ENCODE results near the gene ZBTB3.
"Not testable (repeated sequence)": the region's sequence is repeated elsewhere in the genome, so short reads cannot be mapped to it uniquely, and the experiment has no call there.

Gene ZBTB3

GRCh38 chr11:62713343-62713742 is 40.6 kb downstream of the ZBTB3 start:
- no peak for DNase-seq

- no peak for DNase-seq
These were observed 41.1 kb downstream of the ZBTB3 start for GRCh38 chr11:62712861-62713260.

GRCh38 chr11:62712276-62712812 is 41.6 kb downstream of the ZBTB3 start:
- DNase-seq: no peak

GRCh38 chr11:62710001-62710345 is 44.0 kb downstream of the ZBTB3 start:
- DNase-seq: no peak

DNA sequence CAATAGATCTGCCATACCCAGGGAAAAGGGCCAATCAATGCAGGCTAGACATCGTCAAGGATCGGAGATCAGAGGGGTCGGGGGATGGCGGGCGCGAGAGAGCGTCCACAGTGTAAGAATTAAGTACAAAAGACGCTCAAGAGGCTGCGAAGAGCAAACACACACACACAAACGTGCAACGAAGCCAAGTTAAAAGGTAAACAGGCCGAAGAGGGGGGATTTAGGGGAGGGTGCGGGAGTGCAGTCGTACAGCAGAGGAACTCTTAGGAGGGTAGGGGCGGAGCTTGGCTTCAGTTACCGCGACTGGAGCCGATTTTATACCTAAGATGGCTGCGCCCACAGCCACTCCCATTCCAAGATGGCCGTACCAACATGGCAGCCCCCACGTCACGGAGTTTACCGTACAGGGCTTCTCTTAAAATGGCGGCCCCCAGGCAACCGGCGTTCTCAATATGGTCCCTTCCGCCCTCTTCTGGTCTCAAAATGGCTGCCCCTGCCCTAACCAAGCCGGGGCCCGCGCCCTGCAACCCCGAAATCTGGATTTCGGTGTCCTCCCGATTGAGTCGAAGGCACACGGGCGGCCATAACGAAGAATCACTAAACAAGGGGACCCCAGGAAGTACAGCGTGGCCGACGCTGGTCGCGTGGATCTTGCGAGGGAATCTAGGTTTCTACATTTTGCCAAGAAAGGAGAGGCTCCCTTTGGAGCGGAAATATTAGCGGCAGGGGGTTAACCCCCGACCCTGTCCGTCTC is 44.5 kb downstream of the ZBTB3 start:
- DNase-seq: peak; percentile 98

GRCh38 chr11:62708793-62709192 is 45.2 kb downstream of the ZBTB3 start:
- DNase-seq: no peak

GRCh38 chr11:62708392-62708791 is 45.6 kb downstream of the ZBTB3 start:
- DNase-seq: no peak

DNA sequence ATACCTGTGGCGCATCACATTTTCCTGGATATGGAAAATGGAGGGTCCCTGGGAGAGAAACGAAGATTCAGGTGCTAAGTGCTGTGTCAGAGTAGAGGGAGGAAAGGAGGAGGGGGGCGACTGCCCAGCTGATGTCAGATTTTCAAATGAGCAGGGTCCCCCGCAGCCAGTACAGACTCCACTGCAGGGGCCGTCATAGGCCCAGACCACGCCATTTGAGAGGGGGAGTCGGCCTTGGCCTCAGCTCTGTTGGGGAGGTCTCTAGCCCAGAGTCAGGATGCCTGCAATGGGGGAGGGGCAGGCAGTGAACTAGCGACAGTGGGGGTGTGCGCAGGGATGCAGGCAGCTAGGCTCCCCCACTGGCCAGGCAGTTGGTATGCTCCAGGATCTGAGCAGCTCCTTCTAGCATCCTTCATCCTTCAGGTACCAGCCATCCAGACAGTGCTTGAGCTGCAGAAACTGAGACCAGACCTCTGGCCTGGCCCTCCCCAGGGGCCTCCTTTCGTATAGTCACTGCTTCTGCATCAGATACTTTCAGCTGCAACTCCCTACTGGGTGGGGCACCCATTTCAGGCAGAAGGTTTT is 46.6 kb downstream of the ZBTB3 start, which contains the start of the genes BSCL2 and GNG3:
Gene BSCL2, minus strand, starts transcription at position 148 of the 585 bp plus-strand sequence. CDS start 229 bp downstream, outside the sequence.
Gene GNG3, plus strand, starts transcription at position 400 of the 585 bp plus-strand sequence. CDS start 620 bp downstream, outside the sequence.
- DNase-seq: no peak

DNA sequence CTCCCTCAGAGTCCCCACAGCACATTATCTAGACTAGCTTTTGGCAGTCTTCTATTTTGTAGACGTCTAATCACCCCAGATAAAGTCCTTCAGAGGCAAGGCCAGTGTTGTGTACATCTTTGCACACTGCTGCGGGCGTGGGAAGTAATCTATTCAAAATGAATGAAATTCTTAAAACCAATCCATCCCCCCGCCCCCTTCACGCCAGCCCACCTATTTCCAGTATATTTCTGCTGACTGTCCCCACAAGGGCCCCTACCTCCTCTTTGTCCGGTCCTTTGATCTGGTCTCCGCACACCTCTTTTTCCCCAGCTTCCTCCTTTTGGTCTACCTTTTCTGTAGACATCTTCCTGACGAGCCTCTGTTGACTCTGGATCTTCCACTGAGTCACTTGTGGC is 47.1 kb downstream of the ZBTB3 start:
- DNase-seq: no peak

- peak; percentile 92 for DNase-seq
These were observed 47.8 kb downstream of the ZBTB3 start for GRCh38 chr11:62705880-62706849.

DNA sequence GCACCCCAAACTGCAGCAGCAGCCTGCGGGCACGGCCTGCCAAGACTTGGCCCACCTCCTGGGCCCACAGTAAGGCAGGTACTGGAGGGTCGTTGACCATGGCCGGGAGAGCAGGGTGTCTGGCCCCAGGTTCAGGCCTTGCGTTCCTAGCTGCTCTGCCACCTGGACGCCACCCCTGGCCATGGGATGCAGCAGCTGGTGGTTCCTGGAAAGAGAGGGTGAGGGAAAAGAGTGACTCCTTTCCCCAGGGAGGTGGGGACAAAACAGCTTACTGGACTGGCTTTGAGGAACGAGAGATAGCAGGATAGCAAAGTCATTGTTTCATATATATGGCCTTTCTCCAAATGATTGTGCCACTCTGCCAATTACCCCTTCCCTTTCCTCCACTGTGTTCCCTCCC is 48.5 kb downstream of the ZBTB3 start:
- DNase-seq: no peak

DNA sequence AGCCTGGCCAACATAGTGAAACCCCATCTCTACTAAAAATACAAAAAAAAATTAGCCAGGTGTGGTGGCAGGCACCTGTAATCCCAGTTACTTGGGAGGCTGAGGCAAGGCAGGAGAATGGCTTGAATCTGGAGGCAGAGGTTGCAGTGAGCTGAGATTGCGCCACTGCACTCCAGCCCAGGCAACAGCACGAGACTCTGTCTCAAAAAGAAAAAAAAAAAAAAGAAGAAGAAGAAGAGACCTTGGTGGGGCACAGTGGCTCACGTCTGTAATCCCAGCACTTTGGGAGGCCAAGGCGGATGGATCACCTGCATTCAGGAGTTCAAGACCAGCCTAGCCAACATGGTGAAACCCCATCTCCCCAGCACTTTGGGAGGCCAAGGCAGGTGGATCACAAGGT is 50.0 kb downstream of the ZBTB3 start:
- DNase-seq: not testable (repeated sequence)

DNA sequence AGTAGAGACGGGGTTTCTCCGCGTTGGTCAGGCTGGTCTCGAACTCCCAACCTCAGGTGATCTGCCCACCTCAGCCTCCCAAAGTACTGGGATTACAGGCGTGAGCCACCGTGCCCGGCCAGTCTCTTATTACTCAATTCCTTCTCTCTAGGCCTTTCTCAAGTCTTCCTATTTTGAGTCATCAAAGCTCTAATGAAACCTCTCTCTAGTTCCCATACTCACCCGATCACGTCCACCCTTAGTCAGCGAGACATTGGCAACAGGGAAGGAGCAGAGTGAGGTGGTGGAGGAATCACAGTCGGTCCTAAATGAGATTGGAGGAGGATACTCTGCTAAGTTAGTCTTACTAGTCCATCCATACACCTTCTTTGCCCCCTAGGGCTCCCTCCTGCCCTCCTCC is 51.7 kb downstream of the ZBTB3 start:
- DNase-seq: no peak
